Mucosa of descending colon (tissue), 3 donors: Measurements from ENCODE around the gene AGO4. TPM values are rescaled to one million over a fixed set of nuclear protein-coding genes. Genes with fewer than 3 reads are reported as not detected.

Experiments
- ATAC-seq: fragments of 200-7000 bp; cut with Tn5 transposase; one replicate; pipeline ENCODE4 v1.9.1; 2020; ENCODE audit warnings: mild to moderate bottlenecking, moderate library complexity
- DNase-seq, 3 donors: peaks; one replicate each; pipeline ENCODE4 v3.0.0-alpha.2; 2020
- H3K36me3 ChIP-seq: fragments of 200-600 bp; one replicate; pipeline ENCODE4 v1.8.0; 2021; ENCODE audit warnings: low read depth, mild to moderate bottlenecking
- H3K4me1 ChIP-seq: fragments of 200-600 bp; one replicate; pipeline ENCODE4 v1.8.0; 2021; ENCODE audit warnings: low read depth, mild to moderate bottlenecking
- H3K4me3 ChIP-seq: fragments of 200-600 bp; one replicate; pipeline ENCODE4 v1.8.0; 2021; ENCODE audit warnings: mild to moderate bottlenecking
- H3K9me3 ChIP-seq: fragments of 200-600 bp; one replicate; pipeline ENCODE4 v1.8.0; 2021; ENCODE audit warnings: mild to moderate bottlenecking
- CTCF ChIP-seq: fragments of 200-600 bp; IDR thresholded peaks from one replicate; pipeline ENCODE4 v1.8.0; 2022; ENCODE audit warnings: antibody characterized with exemption, mild to moderate bottlenecking
- intact Hi-C, 2 donors: fragments of 100-400 bp; cut with DNase I in 1 of 2; cut with micrococcal nuclease in 1 of 2; formaldehyde crosslinking; loops; one replicate each; pipeline versions ENCODE4 v1.11.0 to v1.11.1; 2022; cut with DNase I, micrococcal nuclease
- long read RNA-seq, 2 donors: library from polyadenylated mRNA; unstranded; transcript quantifications; one replicate each; pipeline ENCODE4 v2.0.0, GENCODE V29; 2019 to 2021
- total RNA-seq, 3 donors: library from RNA; stranded (reverse); fragmentation: NEBNext Ultra II Directional in 2 of 3; extraction: Animal tissue kit (Norgen Biotek cat#: 25700) in 2 of 3; gene quantifications; one replicate each; pipeline versions ENCODE4 v1.2.1 to v1.2.4, GENCODE V29; 2021 to 2023
- donor health status: DM: no; HTN: no; CAD: no; lungs with moderate emphysema.
- donor health status: DM: no; HTN: no; CAD: no.
- donor health status: DM: no; HTN: yes; CAD: no.

Gene AGO4
- 10 to 100 TPM in 2 of 3 donors, 1 to 10 TPM in 1; 9.9 to 20.0 (median 18.2) TPM for total RNA-seq
- long read RNA-seq, donor 1, full-length matches to known transcripts = 6 of 20 reads
- long read RNA-seq, donor 1, partial matches to known transcripts = 8 of 20 reads
- long read RNA-seq, donor 1, other reads (novel, unspliced or antisense) = 6 of 20 reads
- long read RNA-seq, donor 2, partial matches to known transcripts = 0 of 1 reads
- long read RNA-seq, donor 2, other reads (novel, unspliced or antisense) = 1 of 1 reads

DNA sequence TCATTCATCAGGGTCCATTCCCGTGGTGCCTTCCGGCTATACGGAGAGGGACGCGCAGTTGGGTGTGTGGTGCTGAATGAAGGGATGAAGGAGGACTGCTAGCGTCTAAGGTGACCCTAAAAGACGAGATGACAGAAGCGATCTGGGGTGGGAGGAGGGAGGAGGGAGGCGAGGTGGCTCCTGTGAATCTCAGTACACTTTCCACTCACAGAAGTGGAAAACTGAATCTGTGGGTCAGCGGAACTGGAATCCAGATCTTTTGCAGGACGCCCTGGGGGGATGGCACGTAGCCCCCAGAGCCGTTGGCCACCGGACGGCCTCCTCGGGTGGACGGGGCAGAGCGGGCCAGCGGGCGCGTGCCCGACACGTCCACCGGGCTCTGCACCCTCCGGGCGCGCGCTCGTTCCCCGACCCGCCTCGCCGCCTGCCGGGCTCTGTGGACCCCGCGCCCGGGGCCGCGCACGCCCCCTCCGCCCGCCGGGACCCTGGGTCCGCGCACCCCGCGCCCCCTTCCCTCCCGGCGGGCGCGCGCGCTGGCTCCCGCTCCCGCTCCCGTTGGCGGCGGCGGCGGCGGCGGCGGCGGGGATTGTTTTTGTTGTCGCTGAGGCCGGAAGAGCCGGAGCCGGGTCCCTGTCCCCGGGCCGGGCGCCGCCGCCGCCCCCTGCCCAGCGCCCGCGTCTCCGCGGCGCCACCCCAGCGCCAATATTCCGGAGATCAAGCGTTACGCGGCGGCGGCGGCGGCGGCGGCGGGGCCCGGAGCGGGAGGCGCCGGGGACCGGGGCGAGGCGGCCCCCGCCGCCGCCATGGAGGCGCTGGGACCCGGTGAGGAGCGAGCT, at the start of gene AGO4:
Gene AGO4 (plus strand): TSS at position 403 of the 836 bp plus-strand sequence. CDS start 401 bp downstream, at position 804.
- no peak for TF ChIP-seq CTCF
- H3K4me1 ChIP-seq = peaks cover 4% of the 10 kb centered on the region
- intact Hi-C loops = no loop called here
- H3K36me3 ChIP-seq = no peaks in the 10 kb centered on the region
- peak within 1 kb of the TSS; percentile 85 for H3K4me3 ChIP-seq
- DNase-seq (peak; percentile 54 to 65 (median 63)), ATAC-seq (peak; percentile 76)
- no peaks in the 10 kb centered on the region for H3K9me3 ChIP-seq

DNA sequence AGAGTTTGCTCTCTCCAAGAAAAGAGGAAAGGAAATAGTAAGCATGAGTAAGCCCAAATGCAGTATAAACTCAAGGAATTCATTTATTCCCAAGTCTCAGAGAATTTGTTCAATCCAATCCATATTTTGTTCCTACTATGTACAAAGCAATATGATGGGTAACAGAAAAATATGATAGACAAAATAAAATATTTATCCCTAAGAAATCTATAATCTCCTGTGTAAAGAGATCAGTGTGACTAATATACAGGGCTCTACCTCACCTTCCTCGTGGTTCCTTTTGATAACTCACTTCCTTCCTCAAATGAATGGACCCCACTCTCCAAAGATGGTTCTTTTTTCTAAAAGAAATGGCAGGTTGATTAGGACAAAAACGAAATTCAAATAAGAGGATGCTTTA, 45.7 kb upstream of the AGO4 start:
- DNase-seq (no peak), ATAC-seq (no peak)
- Histone ChIP-seq H3K4me3 (no peak overlapping the region), H3K4me1 (no peaks in the 10 kb centered on the region), H3K36me3 (no peaks in the 10 kb centered on the region), H3K9me3 (no peaks in the 10 kb centered on the region)
- intact Hi-C loops = no loop called here
- no peak for TF ChIP-seq CTCF

DNA sequence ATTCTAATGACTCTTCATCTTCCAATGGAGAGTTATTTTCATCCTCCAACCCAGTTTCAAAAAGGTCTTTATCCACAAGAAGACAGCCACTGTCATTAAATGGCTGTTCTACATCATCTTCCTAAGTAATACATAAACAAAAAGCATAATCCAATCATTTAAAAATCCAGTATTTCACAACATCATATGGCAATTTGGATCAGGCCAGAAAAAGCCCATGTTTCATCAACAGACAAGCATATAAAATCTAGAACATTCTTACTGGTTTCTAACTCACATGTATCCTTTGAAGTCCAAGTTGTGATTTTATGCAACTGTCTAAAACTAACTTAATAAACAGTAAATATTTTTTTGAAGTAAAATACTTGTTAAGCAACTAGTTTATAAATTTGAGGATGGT, 44.6 kb upstream of the AGO4 start:
- TF ChIP-seq CTCF = no peak
- DNase-seq (no peak), ATAC-seq (no peak)
- intact Hi-C loops = no loop called here
- H3K4me3 ChIP-seq = no peak overlapping the region
- H3K9me3 ChIP-seq = no peaks in the 10 kb centered on the region
- no peaks in the 10 kb centered on the region for H3K36me3 ChIP-seq
- H3K4me1 ChIP-seq = no peaks in the 10 kb centered on the region

DNA sequence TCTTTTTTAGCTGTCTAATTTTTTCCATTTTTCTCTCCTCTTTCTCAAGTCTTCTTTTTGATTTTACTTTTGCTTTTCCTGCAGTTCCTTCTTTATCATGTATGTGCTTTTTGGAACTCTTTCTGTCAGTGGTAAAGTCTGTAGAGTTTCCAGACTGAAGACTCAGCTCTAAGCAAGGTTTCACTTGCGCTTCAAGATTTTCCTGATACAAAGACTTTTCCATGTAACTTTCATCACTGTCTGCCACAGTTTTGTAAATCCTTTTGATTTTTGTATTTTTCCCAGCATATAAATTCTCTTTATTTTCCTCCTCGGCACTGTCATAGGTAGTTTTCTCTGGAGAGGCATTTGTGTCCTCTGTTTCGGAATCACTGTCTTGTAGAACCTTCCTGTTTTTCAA, 43.5 kb upstream of the AGO4 start:
- Histone ChIP-seq H3K36me3 (no peaks in the 10 kb centered on the region), H3K4me1 (peaks cover 3% of the 10 kb centered on the region), H3K4me3 (no peak overlapping the region), H3K9me3 (no peaks in the 10 kb centered on the region)
- intact Hi-C loops = no loop called here
- no peak for TF ChIP-seq CTCF
- DNase-seq (no peak), ATAC-seq (no peak)

DNA sequence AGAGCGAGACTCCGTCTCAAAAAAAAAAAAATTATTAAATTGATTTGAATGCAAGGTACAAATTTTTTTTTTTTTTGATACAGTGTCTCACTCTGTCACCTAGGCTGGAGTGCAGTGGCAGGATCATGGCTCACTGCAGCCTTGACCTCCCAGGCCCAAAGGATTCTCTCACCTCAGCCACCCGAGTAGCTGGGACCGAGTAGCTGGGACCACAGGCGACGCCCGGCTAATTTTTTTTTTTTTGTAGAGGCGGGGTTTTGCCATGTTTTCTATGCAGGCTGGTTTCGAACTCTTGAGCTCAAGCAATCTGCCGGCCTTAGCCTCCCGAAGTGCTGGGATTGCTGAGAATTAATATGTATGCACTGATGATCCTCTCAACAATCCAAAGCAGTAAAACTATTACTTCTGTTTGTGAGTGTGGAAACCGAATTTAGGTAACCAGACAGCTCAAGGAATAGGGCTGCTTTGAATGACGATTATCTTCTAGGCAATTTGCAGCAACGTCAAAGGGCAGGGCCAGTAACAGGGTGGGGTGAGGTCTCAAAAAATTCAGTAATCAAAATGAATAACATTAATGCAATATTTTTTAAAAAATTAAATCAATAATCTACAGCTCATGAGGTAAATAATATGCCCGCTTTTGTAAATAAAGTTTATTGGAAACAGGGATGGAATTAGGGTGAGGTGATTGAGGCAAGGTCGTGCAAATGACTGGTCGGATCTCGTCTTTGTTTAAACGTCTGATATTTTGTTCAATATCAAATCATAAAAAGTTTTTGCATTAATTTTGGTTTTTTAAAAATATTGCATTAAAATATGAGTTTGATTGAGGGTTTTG, 39.2 kb upstream of the AGO4 start:
- no peak for DNase-seq
- intact Hi-C loops = no loop called here
- no peaks in the 10 kb centered on the region for H3K36me3 ChIP-seq
- peaks cover 3% of the 10 kb centered on the region for H3K4me1 ChIP-seq
- TF ChIP-seq CTCF = no peak
- H3K9me3 ChIP-seq = no peaks in the 10 kb centered on the region
- ATAC-seq = no peak
- no peak overlapping the region for H3K4me3 ChIP-seq
